Epithelial cell of esophagus (primary cell): ENCODE data around the gene MTHFD1L.

ENCODE experiments used
- DNase-seq: peaks from one replicate; pipeline ENCODE4 v3.0.0; 2010; ENCODE audit warnings: low read depth
- H3K4me3 ChIP-seq: 2 replicates; pipeline ENCODE4 v1.5.1; 2011; ENCODE audit warnings: mild to moderate bottlenecking, low read length, control low read depth
- CTCF ChIP-seq: IDR thresholded peaks from 2 replicates; pipeline ENCODE4 v1.5.1; 2011; ENCODE audit warnings: low read depth, mild to moderate bottlenecking, low read length, control low read depth, inconsistent platforms; ENCODE audit not compliant: insufficient read depth; ENCODE audit errors: missing control alignments

Gene MTHFD1L

GRCh38 chr6:150936021-150936555 is 70.6 kb downstream of the MTHFD1L start:
- DNase-seq: no peak
- TF ChIP-seq CTCF: no peak
- H3K4me3 ChIP-seq: no peak overlapping the region

- no peak overlapping the region for H3K4me3 ChIP-seq
- TF ChIP-seq CTCF: no peak
- no peak for DNase-seq
Measured at GRCh38 chr6:150937132-150937906, 71.8 kb downstream of the MTHFD1L start.

GRCh38 chr6:150939399-150939798 is 73.9 kb downstream of the MTHFD1L start:
- TF ChIP-seq CTCF: no peak
- peak; percentile 33 for DNase-seq

GRCh38 chr6:150940941-150941340 is 75.4 kb downstream of the MTHFD1L start:
- DNase-seq: no peak
- no peak for TF ChIP-seq CTCF
- no peak overlapping the region for H3K4me3 ChIP-seq

More at GRCh38 chr6:150939399-150939798, 73.9 kb downstream of the MTHFD1L start:
- H3K4me3 ChIP-seq: no peak overlapping the region

GRCh38 chr6:150949526-150949925 is 84.0 kb downstream of the MTHFD1L start:
- DNase-seq: no peak
- no peak for TF ChIP-seq CTCF
- H3K4me3 ChIP-seq: no peak overlapping the region

GRCh38 chr6:150953851-150954250 is 88.3 kb downstream of the MTHFD1L start:
- TF ChIP-seq CTCF: no peak
- H3K4me3 ChIP-seq: no peak overlapping the region
- DNase-seq: no peak

- no peak for TF ChIP-seq CTCF
- DNase-seq: no peak
- no peak overlapping the region for H3K4me3 ChIP-seq
Measured at GRCh38 chr6:150959166-150959565, 93.7 kb downstream of the MTHFD1L start.
